NCI-H82 (cell line): ENCODE results near the gene KLF4.
"Not testable (repeated sequence)": the region's sequence is repeated elsewhere in the genome, so short reads cannot be mapped to it uniquely, and the experiment has no call there.

Experiments
- DNase-seq: peaks from one replicate; lab custom pipeline; 2025; lab: John Stamatoyannopoulos, UW

The KLF4 gene

DNA sequence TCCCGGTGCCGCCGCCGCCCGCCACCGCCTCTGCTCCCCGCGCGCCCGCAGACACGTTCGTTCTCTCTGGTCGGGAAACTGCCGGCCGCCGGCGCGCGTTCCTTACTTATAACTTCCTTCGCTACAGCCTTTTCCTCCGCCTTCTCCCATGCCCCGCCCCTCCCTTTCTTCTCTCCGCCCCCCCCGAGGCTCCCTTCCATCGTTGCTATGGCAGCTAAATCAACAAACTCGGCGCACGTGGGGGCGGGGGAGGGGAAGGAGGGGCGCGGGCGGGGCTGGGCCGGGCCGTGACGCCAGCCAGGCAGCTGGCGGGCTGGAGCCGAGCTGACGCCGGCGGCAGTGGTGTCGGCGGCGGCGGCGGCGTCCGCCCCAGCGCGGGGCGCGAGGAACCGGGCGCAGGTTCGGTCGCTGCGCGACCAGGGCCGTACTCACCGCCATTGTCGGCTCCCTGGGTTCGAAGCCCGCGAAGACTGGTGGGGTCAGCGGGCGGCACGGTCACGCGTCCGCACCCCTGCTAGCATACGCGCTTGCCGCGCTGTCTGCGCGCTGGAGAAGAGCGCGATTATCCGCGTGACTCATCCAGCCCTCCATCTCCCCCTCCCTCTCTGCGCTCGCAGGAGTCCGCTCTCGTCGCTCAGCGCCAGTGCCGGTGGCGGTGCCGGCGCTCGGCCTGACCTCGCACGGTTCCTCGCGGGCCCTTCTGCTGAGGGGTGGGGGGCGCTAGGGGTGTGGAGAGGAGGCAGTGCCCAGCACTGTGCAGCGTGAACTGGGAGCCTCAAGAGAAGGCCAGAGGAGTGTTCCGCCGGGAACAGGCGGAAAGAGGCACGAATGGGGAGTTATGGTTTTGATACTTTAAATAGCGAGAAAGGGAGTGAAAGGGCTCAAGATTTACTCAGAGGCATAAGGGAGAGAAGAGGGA is at the start of gene KLF4:
KLF4 (minus strand) TSS at position 83 of the 919 bp plus-strand sequence. CDS start 597 bp downstream, outside the sequence.
- DNase-seq = peak; percentile 95

DNA sequence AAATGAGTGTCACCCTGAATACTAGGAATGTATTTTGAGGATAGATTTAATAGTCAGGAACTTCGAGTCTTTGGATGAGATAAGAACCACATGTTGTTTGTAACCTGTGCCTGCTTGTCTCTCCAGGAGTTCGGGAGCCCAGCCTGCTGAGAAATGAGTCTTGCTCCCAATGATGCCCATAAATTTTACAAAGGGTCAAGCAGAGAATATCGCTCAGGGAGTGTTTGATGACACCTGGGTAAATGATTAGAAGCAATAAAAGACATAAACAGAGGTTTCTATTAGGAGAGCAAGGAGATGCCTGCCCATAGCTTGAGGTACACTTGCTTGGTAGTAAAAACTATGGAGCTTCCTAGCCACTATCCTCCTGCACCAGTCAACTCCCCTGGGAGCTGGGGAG is 46.9 kb upstream of the KLF4 start:
- no peak for DNase-seq

DNA sequence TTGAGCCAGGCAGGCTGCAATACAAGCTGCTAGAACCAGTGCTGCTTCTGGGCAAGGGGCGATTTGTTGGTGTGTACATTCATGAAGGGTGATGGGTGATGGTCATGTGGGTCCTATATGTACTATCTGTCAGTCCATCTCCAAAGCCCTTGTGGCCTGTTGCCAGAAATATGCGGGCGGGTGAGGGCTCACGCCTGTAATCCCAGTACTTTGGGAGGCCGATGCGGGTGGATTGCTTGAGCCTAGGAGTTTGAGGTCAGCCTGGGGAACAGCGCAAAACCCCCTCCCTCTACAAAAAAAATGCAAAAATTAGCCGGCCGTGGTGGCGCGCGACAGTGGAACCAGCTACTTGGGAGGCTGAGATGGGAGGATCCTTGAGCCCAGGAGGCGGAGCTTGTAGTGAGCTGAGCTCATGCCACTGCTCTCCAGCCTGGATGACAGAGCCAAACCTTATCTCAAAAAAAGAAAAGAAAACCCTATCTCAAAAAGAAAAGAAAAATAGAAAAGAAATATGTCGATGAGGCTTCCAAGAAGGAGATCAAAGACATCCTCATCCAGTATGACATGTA is 45.0 kb upstream of the KLF4 start:
- DNase-seq = no peak

- no peak for DNase-seq
Measured at GRCh38 chr9:107530679-107531078, 41.1 kb upstream of the KLF4 start.

DNA sequence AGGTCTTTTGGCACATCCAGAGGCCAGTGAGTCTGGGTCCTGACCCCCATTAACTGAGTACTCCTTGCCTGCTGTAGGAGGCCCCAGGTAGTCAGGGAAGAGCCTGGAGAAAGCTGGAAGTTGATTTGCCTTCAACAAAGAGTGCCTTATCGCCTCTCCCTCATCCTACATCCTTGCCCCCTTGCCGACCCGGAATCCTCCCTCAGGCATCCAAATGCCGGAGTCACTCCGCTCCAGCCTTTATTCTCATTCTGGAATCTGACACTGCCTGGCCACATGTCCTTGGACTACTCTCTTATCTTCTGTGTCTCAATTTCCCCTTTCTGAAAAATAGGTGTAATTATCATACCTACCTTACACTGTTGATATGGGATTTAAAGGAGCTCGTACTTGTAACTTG is 39.1 kb upstream of the KLF4 start:
- no peak for DNase-seq

GRCh38 chr9:107523539-107523938 is 34.0 kb upstream of the KLF4 start:
- DNase-seq = no peak

DNA sequence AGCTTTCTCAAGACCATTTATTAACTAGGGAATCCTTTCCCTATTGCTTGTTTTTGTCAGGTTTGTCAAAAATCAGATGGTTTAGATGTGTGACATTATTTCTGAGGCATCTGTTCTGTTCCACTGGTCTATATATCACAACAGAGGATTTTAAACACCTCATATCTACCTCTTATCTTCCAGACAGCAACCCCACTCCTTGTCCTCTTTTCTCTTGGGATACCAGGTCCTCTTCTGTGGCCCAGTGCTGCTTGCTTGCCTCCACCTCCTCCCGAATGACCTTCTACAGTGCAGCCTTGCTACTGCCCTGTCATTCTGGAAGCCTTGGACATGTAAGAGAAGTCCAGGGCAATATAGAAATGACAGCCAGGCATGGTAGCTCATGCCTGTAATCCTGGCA is 30.6 kb upstream of the KLF4 start:
- no peak for DNase-seq

- peak; percentile 12 for DNase-seq
Measured at GRCh38 chr9:107518037-107518807, 28.7 kb upstream of the KLF4 start.

DNA sequence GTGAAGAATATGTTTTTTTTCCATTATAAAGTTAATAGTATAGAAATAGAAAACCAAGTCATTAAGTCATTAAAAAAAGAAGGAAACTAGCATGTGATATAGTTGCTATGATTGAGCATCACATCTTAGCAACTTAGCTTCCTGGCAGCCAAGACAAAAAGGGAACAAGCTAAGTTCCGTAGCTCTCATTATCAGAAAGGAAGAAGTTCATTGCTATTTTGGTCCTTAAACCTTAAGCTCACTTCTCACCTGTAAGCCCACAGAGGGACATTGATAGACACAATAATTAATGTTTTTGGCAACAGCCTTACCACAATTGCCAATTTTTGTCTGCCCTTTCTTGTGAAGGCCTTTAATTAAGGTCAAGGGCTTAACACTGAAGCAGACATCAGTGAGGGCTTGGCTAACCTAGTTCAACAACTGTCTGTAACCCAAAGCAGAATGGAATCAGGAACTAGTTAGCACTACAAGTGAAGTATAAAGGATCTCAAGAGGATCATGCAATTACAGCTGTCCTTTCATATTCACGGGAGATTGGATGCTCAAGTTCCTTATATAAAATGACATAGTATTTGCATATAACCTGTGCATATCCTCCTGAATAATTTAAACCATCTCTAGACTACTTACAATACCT is 24.0 kb upstream of the KLF4 start:
- no peak for DNase-seq

DNA sequence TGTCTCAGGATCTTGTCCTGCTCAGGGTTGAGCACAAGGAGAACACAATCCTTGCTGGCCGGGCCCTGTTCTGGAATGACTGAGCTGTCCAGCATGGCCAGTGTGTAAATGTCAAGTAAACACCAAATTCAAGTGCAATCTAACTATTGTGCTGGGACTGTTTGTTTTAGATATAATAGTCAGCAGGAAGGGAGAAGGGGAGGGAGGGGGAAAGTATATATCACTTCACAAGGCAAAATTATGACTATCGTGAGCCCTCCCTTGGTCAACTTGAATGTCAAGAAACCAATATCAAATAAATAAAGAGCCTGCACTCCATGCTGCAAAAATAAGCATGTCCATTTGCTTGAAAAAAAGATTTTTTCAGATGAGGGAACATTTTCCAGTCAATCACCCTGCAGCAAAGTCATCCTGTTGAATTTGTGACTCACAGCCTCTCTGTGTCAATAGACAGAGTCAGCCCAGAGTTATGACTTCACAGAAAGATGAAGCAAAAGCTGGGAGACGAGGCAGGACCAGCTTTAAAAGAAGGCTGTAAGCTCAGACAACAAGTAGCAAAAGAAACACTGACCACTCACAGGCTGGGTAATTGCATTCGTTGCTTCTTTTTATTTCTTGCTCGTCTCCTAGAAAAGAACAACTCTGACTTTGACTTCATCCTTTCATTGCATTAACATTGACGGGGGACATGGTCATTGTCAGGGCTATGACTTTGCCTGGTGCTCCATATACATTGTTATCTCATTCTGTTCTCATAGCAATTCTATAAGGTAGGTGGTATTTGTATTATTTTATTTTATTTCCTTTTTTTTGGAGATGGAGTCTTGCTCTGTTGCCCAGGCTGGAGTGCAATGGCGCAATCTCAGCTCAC is 15.3 kb upstream of the KLF4 start:
- DNase-seq = no peak

GRCh38 chr9:107502464-107502863 is 12.9 kb upstream of the KLF4 start:
- no peak for DNase-seq

GRCh38 chr9:107500421-107501200 is 11.0 kb upstream of the KLF4 start:
- not testable (repeated sequence) for DNase-seq

GRCh38 chr9:107496976-107497375 is 7.4 kb upstream of the KLF4 start:
- no peak for DNase-seq

DNA sequence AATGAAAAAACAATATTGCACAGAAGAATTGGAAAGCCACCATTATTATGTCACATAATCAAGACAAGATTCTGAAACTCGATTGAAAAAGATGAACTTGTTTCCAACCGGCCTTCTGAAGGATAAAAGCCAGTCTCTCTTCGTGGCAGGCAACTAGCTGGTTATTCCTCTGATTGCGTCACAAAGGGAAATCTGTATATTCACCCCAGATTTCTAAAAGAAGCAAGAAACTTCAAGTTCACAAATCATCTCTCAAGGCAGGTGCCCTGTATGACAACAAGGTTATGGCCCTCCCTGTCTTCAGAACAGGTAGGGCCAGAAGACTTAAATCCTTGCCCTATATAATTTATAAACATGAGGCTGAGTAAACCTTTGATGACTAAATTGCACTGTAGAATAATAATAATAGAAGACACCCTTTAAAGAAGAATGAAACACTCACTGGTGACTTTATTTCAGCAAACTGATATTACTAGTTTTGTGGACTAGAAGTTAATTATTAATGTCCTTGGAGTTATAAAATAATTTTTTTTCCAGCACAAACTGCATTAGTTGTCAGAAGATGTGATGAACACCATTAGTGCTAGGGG is 2.9 kb upstream of the KLF4 start:
- no peak for DNase-seq

- DNase-seq = no peak
Measured at GRCh38 chr9:107491081-107492053, 1.8 kb upstream of the KLF4 start.

DNA sequence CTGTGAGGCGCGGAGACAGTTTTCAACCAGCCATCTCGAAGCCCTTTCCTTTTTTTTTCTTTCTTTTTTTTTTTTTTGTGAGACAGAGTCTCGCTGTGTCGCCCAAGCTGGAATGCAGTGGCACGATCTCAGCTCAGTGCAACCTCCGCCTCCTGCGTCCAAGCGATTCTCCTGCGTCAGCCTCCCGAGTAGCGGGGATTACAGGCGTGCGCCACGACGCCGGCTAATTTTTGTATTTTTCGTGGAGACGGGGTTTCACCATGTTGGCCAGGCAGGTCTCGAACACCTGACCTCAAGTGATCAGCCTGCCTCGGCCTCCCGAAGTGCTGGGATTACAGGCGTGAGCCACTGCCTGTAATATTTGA is 1.0 kb upstream of the KLF4 start:
- not testable (repeated sequence) for DNase-seq

DNA sequence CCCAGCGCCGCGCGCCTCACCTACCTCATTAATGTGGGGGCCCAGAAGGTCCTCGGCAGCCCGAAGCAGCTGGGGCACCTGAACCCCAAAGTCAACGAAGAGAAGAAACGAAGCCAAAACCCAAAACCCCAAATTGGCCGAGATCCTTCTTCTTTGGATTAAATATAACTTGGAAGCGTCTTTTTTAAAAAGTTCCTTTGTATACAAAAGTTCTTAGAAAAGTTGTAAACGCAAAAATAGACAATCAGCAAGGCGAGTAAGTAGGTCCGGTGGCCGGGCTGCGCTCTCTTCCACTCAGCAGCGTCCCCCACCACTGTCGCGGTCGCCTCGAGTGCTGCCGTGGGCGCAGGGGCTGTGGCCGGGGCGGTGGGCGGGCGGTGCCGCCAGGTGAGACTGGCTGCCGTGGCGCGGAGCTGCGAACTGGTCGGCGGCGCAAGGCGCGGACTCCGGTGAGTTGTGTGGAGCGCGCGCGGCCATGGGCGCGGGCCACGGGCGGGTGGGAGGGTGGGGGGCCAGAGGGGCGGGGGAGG is 360 bp downstream of the KLF4 start:
- DNase-seq = peak; percentile 35

DNA sequence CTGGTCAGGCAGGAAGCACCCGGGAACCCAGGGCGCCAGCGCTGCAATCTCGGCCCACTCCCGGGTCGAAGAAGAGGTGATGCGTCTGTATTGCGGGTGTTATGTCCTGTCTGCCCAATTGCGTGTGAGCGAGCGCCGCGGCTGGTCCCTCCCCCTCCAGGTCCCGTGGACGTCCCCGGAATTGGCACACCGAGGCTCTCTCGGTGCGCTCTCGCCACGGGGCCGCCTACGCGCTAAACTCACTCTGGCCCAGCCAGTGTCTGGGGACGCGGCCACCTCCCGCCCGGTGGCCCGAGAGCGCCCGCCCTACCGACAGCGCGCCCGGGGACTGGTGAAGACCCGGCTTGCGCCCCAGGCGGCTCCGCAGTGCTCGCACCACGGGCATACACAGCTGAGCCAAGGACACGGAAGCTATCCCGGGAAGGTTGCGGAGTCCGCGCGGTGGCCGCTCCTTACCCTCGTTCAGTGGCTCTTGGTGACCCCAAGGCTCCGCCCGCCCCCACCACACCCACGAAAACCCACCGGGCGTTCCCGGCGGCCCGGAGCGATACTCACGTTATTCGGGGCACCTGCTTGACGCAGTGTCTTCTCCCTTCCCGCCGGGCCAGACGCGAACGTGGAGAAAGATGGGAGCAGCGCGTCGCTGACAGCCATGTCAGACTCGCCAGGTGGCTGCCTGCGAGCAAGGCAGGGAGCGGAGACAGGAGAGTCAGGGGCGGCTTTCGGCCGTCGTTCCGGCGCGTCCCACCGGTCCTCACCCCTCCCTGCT is 1.0 kb downstream of the KLF4 start:
- peak; percentile 48 for DNase-seq
